Measurements from ENCODE around the gene PNMA6E.

Gene PNMA6E

GRCh38 chrX:153384390-153384789 is 16.8 kb downstream of the PNMA6E start:
- DNase-seq (ENCODE audit: low spot score), result no peak

- no peak for DNase-seq (ENCODE audit: low spot score)
These were observed 18.3 kb downstream of the PNMA6E start for GRCh38 chrX:153382563-153383482.

GRCh38 chrX:153381684-153382532 is 19.2 kb downstream of the PNMA6E start:
- DNase-seq (ENCODE audit: low spot score), result peak; percentile 60

- no peak for DNase-seq (ENCODE audit: low spot score)
These were observed 20.5 kb downstream of the PNMA6E start for GRCh38 chrX:153380691-153381090.

GRCh38 chrX:153379971-153380581 is 21.1 kb downstream of the PNMA6E start:
- DNase-seq (ENCODE audit: low spot score), result no peak

GRCh38 chrX:153379508-153379907 is 21.6 kb downstream of the PNMA6E start:
- no peak for DNase-seq (ENCODE audit: low spot score)

- no peak for DNase-seq (ENCODE audit: low spot score)
These were observed 22.5 kb downstream of the PNMA6E start for GRCh38 chrX:153378607-153379006.

- no peak for DNase-seq (ENCODE audit: low spot score)
These were observed 23.4 kb downstream of the PNMA6E start for GRCh38 chrX:153377727-153378126.

GRCh38 chrX:153375571-153375970 is 25.6 kb downstream of the PNMA6E start:
- no peak for DNase-seq (ENCODE audit: low spot score)

- no peak for DNase-seq (ENCODE audit: low spot score)
These were observed 26.7 kb downstream of the PNMA6E start for GRCh38 chrX:153374426-153374825.

GRCh38 chrX:153372949-153373348 is 28.2 kb downstream of the PNMA6E start:
- DNase-seq (ENCODE audit: low spot score), result no peak

- no peak for DNase-seq (ENCODE audit: low spot score)
These were observed 29.9 kb downstream of the PNMA6E start for GRCh38 chrX:153371256-153371655.

GRCh38 chrX:153370293-153371055 is 30.7 kb downstream of the PNMA6E start:
- DNase-seq (ENCODE audit: low spot score), result no peak

- DNase-seq (ENCODE audit: low spot score), result no peak
These were observed 34.1 kb downstream of the PNMA6E start for GRCh38 chrX:153366878-153367538.

- no peak for DNase-seq (ENCODE audit: low spot score)
These were observed 35.0 kb downstream of the PNMA6E start for GRCh38 chrX:153366119-153366518.

- DNase-seq (ENCODE audit: low spot score), result no peak
These were observed 35.5 kb downstream of the PNMA6E start for GRCh38 chrX:153365670-153366069.

GRCh38 chrX:153361781-153362397 is 39.3 kb downstream of the PNMA6E start:
- no peak for DNase-seq (ENCODE audit: low spot score)

GRCh38 chrX:153357877-153358276 is 43.3 kb downstream of the PNMA6E start:
- no peak for DNase-seq (ENCODE audit: low spot score)

- no peak for DNase-seq (ENCODE audit: low spot score)
These were observed 47.7 kb downstream of the PNMA6E start for GRCh38 chrX:153353416-153353815.

GRCh38 chrX:153352858-153353257 is 48.3 kb downstream of the PNMA6E start:
- no peak for DNase-seq (ENCODE audit: low spot score)

- DNase-seq (ENCODE audit: low spot score), result no peak
These were observed 49.2 kb downstream of the PNMA6E start for GRCh38 chrX:153351981-153352380.
